Left hindlimb (tissue), 1 donor: ENCODE measurements around the gene RRM2.

Experiments
- DNase-seq: peaks from one replicate; pipeline ENCODE4 v3.0.0-alpha.2; 2018

Gene RRM2

GRCh38 chr2:10174173-10174572 is 51.6 kb downstream of the RRM2 start:
- no peak for DNase-seq

- no peak for DNase-seq
Measured at GRCh38 chr2:10175441-10175840, 52.9 kb downstream of the RRM2 start.

- no peak for DNase-seq
Measured at GRCh38 chr2:10178751-10179150, 56.2 kb downstream of the RRM2 start.

- DNase-seq = no peak
Measured at GRCh38 chr2:10179422-10179821, 56.9 kb downstream of the RRM2 start.

GRCh38 chr2:10180229-10180628 is 57.7 kb downstream of the RRM2 start:
- no peak for DNase-seq
